Gastroesophageal sphincter (tissue), 3 donors: ENCODE results near the gene TCF7L1.

Experiments used
- EP300 ChIP-seq: sonication (generic); formaldehyde crosslinking; IDR thresholded peaks from one replicate; pipeline ENCODE4 v1.6.1; 2017; ENCODE audit warnings: antibody characterized with exemption, mild to moderate bottlenecking
- POLR2A ChIP-seq, 2 donors: fragments of 450-650 bp; IDR thresholded peaks; one replicate each; pipeline ENCODE4 v1.6.1; 2017; ENCODE audit warnings: antibody characterized with exemption in 2 of 2, mild to moderate bottlenecking in 2 of 2, moderate library complexity in 1 of 2
- POLR2AphosphoS5 ChIP-seq: sonication (generic); formaldehyde crosslinking; IDR thresholded peaks from one replicate; pipeline ENCODE4 v1.6.1; 2017; ENCODE audit warnings: antibody characterized with exemption
- TF ChIP-seq, protein P1 (sequence below), 4 experiments: fragments of 200-600 bp in 2 of 4; fragments of 450-650 bp in 2 of 4; sonication (generic) in 1 of 4; IDR thresholded peaks; one replicate each; pipeline ENCODE4 v1.5.1; 2017 to 2019; ENCODE audit warnings: antibody characterized with exemption in 4 of 4, mild to moderate bottlenecking in 2 of 4, moderate library complexity in 2 of 4

- TF ChIP-seq, protein P1, sequence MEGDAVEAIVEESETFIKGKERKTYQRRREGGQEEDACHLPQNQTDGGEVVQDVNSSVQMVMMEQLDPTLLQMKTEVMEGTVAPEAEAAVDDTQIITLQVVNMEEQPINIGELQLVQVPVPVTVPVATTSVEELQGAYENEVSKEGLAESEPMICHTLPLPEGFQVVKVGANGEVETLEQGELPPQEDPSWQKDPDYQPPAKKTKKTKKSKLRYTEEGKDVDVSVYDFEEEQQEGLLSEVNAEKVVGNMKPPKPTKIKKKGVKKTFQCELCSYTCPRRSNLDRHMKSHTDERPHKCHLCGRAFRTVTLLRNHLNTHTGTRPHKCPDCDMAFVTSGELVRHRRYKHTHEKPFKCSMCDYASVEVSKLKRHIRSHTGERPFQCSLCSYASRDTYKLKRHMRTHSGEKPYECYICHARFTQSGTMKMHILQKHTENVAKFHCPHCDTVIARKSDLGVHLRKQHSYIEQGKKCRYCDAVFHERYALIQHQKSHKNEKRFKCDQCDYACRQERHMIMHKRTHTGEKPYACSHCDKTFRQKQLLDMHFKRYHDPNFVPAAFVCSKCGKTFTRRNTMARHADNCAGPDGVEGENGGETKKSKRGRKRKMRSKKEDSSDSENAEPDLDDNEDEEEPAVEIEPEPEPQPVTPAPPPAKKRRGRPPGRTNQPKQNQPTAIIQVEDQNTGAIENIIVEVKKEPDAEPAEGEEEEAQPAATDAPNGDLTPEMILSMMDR (IDR thresholded peaks at IDR 0.05) = no peak
- no peak for TF ChIP-seq POLR2A (IDR thresholded peaks at IDR 0.05)
- no peak for TF ChIP-seq EP300
- no peak for TF ChIP-seq POLR2AphosphoS5
Observed at GRCh38 chr2:85178980-85179411, 45.8 kb downstream of the TCF7L1 start.
